NK-92 (cell line): ENCODE measurements around the gene EMC8.
"Not testable (repeated sequence)": the region's sequence is repeated elsewhere in the genome, so short reads cannot be mapped to it uniquely, and the experiment has no call there.

Source experiments
- DNase-seq: peaks from one replicate; lab custom pipeline; 2025; ENCODE audit not compliant: unreplicated experiment; lab: John Stamatoyannopoulos, UW

EMC8 gene

DNA sequence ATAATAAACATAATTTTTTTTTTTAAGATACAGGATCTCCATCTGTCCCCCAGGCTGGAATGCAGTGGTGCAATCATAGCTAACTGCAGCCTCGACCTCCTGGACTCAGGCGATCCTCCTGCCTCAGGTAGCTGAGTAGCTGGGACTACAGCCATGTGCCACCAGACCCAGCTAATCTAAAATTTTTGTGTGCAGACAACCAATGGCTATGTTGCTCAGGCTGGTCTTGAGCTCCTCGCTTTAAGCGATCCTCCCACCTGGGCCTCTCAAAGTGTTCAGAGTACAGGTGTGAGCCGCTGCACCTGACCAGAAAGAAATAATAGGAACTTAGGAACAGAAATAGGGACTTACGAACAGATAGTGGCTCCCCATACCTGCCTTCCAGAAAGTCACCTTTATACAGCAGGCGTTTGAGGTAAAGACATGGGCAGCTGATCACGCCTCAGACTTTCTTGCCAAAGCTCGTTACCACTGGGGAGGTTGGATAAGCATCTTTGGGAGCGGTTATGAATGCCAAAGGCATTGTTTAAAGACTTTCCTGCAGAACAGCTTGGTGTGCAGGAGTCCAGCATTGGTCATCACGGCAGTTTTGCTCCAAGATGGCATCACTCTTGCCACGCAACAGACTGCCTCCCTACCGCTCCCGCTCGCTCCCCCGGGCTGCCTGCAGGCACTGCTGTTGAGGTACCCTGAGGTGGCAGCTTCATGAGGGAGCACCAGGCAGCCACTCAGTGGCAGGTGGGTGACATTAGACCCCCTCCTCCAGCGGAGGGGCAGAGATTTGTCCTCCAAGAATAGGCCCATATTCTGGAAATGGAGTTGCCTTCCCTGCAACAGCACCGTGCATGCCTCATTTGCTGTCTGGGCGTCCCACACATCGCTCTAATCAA lies 13.7 kb upstream of the EMC8 start:
- DNase-seq: no peak

DNA sequence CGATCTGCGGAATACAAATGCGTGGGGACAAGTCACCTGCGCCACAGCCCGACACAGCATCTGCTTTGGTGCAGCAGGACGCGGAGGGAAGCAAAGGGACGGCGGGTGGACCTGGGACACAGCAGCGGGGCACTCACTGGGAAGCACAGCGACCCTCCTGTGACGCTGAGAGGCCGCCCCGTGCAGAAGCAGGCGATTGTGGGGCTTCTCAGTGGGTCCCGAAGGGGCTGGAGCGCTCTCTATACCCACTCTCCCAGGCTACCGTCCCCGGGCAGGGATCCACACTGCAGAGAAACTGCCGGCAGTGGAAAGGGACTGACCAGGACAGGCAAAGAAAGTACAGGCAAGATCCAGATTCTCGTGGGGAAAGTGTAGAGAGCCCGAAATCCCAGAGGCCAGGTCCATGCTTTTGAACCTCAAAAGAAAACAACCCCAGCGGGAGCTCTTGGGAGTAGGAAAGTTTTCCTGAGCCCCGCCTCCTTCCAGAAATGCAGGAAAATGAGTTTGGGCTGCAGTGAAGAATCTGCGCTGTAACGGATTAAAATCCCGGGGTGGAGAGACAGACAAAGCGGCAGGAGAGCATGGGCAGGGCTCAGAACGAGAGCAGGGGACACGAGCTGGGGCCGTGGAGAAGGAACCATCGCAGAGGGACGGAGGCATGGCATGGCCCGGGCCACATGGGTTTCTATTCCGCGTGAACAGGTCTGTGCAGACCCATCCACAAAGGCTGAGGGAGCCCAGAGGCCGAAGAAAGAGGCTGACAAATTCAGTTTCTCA lies 12.9 kb upstream of the EMC8 start:
- DNase-seq: no peak

DNA sequence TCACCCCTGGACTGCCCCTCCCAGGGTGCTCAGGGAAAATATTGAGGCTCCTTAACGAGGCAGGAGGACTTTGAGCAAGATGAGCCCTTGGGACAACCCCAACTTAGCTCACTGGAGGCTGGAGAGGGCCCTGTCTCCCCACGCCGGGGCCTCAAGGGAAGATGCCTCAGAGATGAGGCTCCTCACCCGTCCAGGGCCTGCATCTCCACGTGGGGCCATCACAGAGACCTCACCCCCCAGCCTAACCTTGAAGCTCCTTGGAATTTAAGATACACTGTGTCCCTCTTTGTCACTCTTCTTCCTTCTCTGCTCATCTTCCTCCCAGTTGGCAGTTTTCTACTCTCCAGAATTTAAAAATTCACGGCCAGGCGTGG lies 11.4 kb upstream of the EMC8 start:
- DNase-seq: no peak

- no peak for DNase-seq
Measured at GRCh38 chr16:85810097-85810741, 10.9 kb upstream of the EMC8 start.

- DNase-seq: no peak
Measured at GRCh38 chr16:85809645-85810044, 10.3 kb upstream of the EMC8 start.

- no peak for DNase-seq
Measured at GRCh38 chr16:85808926-85809325, 9.6 kb upstream of the EMC8 start.

DNA sequence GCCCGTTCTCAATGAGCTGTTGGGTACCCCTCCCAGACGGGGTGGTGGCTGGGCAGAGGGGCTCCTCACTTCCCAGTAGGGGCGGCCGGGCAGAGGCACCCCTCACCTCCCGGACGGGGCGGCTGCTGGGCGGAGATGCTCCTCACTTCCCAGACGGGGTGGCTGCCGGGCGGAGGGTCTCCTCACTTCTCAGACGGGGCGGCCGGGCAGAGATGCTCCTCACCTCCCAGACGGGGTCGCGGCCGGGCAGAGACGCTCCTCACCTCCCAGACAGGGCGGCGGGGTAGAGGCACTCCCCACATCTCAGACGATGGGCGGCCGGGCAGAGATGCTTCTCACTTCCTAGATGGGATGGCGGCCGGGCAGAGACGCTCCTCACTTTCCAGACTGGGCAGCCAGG lies 8.8 kb upstream of the EMC8 start:
- DNase-seq: not testable (repeated sequence)

DNA sequence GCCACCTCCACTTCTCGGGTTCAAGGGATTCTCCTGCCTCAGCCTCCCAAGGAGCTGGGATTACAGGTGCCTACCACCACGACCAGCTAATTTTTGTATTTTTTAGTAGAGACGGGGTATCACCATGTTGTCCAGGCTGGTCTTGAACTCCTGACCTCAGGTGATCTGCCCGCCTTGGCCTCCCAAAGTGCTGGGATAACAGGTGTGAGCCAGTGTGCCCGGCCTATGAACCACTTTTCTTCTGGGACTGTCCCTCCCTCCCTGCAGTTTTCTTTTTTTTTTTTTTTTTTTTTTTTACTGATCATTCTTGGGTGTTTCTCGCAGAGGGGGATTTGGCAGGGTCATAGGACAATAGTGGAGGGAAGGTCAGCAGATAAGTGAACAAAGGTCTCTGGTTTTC lies 8.0 kb upstream of the EMC8 start:
- not testable (repeated sequence) for DNase-seq

GRCh38 chr16:85806539-85806938 lies 7.2 kb upstream of the EMC8 start:
- no peak for DNase-seq

DNA sequence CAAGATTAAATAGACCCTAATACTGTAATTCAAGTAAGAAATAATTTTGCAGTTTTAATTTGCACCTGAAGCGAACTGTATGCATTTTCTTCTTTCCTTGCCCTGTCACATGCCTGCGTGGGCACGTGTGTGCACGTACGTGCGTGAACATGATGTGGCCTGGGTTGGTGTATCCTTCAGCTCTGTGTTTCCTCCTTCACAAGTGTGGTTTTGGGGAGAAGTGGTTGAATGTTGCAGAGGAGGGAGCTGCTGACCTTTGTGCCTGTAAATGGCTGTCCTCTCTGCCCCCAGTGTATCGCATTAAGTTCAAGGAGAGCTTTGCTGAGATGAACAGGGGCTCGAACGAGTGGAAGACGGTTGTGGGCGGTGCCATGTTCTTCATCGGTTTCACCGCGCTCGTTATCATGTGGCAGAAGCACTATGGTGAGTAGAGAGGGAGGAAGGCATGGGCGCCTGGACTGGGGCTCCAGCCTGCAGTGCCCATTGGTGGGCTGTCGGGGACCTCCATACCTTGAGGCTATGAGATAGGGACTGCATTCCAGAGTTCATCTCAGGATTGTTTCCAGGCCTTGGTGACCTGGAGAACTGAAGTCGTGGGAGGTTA lies 6.2 kb upstream of the EMC8 start:
- DNase-seq: no peak

- no peak for DNase-seq
Measured at GRCh38 chr16:85803570-85803969, 4.2 kb upstream of the EMC8 start.

- no peak for DNase-seq
Measured at GRCh38 chr16:85800321-85800669, 951 bp upstream of the EMC8 start.

DNA sequence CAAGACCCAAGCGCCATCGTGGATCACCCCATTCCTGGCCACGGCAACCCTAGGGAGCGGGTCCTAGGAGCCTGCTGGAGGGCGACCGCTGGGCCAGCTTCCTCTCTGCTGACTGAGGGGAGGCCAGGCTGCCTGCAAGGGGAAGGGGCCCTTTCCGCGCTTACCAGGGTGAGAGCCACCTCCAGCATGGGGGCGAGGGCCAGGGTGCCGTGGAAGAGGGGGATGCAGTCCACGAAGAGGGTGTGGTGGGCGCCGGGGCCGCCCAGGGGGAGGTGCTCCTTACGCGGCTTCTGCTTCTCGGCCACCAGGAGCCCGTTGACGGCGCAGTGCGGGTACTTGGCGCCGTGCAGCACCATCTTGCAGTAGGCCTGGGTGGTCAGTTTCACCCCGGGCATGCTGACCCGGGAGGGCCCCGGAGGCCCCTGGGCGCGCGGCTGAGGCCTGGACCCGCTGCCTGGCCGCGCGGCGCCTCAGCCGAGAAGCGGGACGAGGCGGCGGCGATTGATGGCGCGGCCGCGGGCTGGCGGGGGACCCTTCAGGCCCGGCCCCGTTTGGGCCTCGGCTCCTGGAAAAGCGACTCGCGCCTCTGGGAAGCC lies 345 bp downstream of the EMC8 start:
- no peak for DNase-seq

- DNase-seq: no peak
Measured at GRCh38 chr16:85798283-85798776, 1.0 kb downstream of the EMC8 start.

GRCh38 chr16:85796599-85796998 lies 2.7 kb downstream of the EMC8 start:
- no peak for DNase-seq

DNA sequence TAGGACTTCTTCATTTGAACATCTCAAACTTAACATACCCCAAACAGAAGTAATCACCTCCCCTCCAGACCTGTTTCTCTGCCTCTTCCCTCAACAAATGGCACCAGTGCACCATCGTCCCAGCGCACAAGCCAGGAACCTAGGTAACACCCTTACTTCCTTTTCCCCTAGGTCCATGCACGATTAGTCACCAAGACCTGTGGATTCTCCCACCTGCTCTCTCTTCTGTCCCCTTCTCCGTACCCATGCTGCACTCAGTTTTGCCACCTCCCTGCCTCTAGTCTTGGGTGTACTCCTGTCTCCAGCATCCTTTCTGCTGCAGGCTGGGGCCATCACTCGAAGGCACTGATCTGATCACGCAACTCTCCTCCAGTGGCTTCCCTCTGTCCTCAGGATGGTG lies 3.2 kb downstream of the EMC8 start:
- no peak for DNase-seq

DNA sequence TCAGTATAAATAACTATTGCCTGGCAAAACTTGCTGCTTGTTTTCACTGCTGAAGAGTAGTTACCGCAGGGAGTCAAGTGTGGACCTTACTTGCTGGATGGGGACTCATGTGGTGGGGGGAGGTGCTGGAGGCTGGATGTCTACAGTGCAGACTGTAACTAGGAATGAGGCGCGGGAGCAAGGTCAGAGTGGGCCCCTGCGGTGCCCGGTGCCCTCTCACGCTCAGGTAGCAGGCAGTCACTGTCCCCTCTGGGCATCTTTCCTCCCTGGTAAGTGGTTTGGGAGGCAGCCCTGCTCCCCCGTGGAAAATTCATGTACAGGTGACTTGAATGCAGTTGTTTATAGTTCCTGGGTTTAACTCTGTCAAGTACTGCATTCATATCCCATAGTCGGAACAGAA lies 4.6 kb downstream of the EMC8 start:
- DNase-seq: no peak

DNA sequence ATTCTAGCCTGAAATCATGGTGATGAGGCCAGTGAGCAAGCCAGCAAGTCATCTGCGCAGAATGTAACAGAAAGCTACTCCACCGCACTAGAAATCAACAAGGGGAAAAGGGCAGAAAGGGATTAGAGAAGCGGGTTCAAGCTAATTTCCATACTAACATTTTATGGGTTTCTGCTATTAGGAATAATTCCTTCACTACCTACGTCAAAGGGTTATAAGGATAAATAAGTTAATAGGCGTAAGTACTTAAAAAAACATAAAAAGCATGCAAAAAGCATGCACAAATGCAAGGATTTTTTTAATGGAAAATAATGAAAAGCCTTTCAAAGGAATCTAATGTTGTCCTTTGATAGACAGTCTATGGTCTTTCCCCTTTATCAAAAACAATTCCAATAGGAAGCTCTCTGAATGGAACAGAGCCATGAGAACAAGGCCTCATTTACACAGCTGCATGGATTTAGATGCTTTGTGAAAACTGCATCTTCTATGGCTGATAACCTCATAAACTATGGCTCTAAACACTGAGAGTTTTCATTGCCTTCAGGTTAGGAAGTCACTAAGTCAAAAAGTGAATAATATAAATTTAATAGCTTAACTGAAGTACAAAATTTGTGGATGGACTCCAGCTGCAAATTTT lies 5.6 kb downstream of the EMC8 start:
- DNase-seq: no peak

DNA sequence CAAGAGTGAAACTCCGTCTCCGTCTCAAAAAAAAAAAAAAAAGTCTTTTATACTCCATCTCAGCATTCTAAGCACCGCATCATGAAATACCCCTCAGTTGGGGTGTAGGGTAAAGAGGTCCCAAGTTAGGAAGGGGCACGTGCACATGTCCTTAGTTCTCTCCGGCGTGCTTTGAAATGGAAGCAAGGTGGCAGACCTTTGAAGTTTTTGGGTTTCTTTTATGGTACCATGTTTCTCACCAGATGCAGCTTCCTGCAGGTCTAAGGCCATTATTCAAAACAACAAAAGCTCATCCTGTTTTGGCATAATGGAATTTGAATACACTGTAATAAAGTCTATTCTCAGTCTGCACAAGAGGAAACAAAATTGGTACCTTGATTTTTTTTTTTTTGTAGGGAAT lies 9.6 kb downstream of the EMC8 start:
- DNase-seq: no peak

DNA sequence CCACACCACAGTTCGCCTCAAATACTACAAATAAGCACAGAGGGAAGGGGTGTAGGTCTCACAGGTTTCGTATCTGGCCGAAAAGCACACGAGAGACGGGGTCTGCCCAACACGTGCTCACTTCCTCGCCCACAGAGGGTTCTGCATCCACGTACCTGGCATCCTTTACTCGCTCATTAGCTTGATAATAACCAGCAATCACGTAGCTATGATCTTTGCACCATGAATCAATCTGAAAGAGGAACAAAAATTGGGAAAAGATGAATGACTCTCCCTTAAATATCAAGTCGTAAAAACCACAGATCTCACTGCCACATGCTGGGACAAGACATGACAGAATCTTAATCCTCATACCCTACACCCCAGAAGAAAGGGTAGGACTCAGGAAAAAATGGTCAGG lies 10.5 kb downstream of the EMC8 start:
- DNase-seq: no peak

DNA sequence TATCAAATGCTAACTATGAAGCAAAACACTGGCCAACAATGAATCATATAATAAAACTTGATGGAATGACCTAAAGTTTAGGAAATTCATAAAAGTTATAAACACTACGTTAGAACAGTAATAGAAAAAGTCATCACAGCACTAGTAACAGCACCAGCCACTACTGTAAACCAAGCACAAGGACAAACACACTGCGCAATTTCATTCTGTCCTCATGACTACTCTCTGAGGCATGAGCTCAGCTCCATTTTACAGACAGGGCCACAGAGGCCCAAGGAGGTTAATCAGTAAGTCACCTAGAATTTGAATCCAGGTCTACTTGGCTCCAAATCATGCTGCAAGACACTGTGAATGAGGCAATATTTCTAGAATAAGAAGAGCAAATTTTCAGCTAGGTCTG lies 13.4 kb downstream of the EMC8 start:
- no peak for DNase-seq
